Hematopoietic multipotent progenitor cell treated with erythropoietin and hydrocortisone succinate and interleukin-3 and kit ligand, for 15 days (in vitro differentiated cells): ENCODE results near the gene GOLGA7B.

Experiments used
- DNase-seq: peaks from one replicate; pipeline ENCODE4 v3.0.0-alpha.2; 2015; ENCODE audit warnings: low spot score

The GOLGA7B gene

GRCh38 chr10:97868134-97868685 lies 18.6 kb downstream of the GOLGA7B start:
- no peak for DNase-seq

GRCh38 chr10:97869091-97870042 lies 19.7 kb downstream of the GOLGA7B start:
- peak; percentile 41 for DNase-seq

- no peak for DNase-seq
Measured at GRCh38 chr10:97870990-97871389, 21.3 kb downstream of the GOLGA7B start.

GRCh38 chr10:97873569-97873968 lies 23.9 kb downstream of the GOLGA7B start:
- no peak for DNase-seq

DNA sequence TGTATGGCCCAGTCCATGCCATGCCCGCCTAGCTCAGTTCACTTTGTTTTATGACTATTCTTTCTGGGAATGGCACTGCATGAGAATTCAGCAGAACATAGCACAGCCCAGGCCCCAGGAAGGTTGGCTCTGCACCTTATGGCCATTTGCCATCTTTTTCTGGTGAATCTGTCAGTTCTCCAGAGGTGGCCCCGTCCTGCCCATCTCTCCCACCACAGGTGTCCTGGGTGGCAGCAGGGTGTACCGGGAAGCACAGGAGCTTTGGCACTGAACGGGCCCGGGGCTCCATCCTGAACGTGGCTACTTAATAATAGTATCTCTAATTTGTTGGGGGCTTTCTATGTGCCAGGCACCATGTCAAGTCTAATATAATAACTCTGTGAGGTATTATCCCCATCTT lies 24.7 kb downstream of the GOLGA7B start:
- no peak for DNase-seq

DNA sequence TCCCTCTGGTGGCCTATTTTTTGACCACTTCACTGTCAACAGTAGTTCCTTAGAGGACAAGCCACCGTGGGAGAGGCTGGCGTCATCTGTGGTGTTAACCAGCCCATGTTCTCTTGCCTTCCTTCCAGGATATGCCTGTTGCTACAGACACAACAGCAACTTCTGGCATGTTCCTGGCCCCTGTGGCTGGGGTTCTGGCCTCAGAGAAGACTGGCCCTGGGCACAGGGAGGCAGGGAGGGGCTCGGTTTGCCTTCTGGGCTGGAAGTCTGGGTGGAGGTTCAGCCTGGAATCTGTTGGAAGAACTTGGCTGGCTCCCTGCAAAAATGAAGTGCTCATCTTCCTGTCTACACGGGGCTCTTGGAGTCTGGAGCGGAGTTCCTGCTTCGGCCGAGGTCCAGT lies 25.7 kb downstream of the GOLGA7B start:
- no peak for DNase-seq

- no peak for DNase-seq
Measured at GRCh38 chr10:97876402-97876801, 26.8 kb downstream of the GOLGA7B start.

GRCh38 chr10:97879241-97879640 lies 29.6 kb downstream of the GOLGA7B start:
- DNase-seq: no peak

GRCh38 chr10:97880109-97880508 lies 30.5 kb downstream of the GOLGA7B start:
- no peak for DNase-seq

- no peak for DNase-seq
Measured at GRCh38 chr10:97882142-97883091, 32.8 kb downstream of the GOLGA7B start.

DNA sequence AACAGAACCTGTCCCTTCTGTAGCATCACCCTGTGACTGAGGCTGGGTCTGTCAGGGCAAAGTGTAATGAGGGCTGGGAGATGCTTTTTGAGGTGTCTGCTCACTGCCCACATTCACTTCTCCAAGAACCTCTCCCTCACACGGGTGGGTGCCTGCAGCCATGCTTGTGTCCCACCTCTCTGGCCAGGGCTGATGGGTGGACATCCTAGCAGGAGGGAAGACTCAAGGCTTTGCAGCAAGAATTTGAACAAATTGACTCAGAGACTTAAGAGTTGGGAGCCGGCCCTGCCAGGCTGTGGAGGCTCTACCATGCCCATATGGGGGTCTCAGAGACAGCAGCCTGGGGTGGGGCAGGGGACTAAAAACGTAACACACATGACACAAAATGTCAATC lies 33.4 kb downstream of the GOLGA7B start:
- DNase-seq: no peak

DNA sequence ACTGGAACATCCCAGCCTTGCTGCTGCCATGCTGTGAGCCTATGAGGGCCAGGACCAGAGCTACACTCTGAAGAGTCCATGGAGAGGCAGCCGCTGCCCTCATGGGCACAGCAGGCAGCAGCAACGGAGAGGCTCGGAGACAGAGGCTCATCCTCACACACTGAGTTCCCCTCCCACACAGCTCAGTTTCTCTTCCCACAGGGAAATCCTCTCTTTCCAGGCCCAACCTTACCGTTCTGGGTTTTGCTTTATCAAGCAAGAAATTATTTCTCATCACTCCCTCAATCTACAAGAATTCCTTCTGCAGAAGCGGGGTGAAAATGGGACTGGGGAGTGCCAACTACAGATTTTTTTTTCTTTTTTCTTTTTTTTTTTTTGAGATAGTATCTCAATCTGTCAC lies 36.6 kb downstream of the GOLGA7B start:
- DNase-seq: no peak

DNA sequence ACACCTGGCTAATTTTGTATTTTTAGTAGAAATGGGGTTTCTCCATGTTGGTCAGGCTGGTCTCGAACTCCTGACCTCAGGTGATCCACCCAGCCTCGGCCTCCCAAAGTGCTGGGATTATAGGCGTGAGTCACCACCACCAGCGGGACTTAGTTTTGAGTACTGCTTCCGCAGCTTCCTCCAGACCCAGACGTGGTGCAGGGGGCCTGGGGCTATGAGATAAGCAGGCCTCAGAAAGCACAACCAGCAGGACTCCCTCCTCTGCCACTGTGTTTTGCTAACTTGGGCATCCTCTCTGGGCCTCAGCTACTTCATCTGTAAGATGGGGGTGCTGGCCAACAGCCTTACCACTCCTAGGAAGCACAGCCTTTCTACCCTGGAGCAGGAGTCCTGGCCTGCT lies 37.8 kb downstream of the GOLGA7B start:
- no peak for DNase-seq

DNA sequence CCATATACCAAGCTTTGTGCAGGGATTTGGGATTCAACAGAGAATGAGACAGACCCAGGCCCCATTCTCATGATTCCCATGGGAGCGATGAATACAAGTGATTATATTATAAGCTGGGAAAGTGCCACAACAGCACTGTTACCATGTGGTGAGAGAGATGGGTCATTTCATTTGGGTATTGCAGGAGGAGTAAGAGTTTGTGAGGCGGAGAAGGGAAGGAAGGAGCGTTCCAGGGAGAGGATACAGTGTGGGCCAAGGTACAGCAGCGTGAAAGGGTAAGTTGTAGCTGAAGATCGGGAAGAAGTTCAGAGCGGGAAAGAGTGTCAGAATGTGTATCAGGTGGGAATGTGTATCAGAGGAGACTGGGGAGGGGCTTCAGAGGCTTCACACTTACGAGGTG lies 38.5 kb downstream of the GOLGA7B start:
- no peak for DNase-seq

DNA sequence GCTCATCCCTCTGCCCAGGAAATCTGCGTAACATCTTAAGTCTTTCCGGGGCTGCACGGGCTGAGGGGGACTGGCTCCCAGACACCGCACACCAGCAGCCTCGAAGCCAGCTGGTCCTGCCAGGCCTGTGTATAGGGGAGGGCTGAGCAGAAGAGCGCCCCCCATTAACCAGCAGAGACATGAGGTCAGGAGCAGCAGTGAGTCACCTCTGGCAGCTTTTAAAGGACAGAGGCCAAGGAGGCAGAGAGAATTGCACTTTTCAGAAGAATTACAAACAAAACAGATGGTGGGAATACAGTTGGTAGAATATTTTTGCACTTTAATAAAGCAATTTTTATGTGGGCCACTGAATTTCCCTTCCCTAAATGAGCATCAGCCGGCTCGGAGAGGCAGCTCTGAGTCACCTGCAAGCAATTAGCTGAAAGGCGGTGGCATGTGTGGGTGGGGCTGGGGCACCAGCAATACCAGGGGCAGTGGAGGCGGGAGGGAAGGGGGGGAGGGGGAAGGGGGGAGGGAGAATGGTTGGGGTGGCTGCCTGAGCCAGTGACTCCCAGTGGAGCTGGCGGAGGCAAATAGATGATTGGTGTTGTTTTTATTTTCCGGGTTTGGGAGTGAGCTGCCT lies 39.1 kb downstream of the GOLGA7B start:
- DNase-seq: no peak

DNA sequence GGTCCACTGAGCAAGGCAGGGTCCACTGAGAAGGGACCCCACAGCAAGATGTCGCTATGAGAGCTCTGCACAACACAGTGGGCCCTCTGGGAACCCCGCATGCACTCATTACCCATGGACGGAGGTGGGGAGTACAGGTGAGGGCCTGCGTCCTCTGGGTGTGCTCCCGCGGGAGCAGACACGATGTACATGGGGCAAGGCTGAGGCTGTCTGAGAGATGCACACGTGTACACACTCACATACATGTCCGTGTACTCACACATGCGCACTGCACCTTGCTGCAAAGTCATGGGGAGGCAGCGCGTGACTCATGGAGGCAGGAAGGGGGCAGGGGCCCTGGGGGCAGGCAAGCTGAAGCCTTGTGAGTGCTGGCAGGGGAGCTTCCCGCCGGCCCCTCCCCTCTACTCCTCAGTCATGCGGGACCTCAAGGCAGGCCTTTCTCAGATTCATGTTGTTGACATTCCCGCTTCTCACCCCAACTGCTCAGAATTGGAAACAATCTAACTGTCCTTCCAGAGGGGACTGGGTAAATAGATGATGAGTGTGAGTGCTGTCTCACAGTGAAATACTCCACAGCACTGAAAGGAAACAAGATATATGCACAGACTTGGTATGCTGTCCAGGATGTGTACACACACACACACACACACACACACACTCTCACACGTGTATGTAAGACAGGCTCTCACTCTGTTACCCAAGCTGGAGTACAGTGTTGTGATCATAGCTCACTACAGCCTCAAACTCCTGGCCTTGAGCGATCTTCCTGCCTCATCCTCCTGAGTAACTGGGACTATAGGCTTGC lies 40.0 kb downstream of the GOLGA7B start:
- no peak for DNase-seq

DNA sequence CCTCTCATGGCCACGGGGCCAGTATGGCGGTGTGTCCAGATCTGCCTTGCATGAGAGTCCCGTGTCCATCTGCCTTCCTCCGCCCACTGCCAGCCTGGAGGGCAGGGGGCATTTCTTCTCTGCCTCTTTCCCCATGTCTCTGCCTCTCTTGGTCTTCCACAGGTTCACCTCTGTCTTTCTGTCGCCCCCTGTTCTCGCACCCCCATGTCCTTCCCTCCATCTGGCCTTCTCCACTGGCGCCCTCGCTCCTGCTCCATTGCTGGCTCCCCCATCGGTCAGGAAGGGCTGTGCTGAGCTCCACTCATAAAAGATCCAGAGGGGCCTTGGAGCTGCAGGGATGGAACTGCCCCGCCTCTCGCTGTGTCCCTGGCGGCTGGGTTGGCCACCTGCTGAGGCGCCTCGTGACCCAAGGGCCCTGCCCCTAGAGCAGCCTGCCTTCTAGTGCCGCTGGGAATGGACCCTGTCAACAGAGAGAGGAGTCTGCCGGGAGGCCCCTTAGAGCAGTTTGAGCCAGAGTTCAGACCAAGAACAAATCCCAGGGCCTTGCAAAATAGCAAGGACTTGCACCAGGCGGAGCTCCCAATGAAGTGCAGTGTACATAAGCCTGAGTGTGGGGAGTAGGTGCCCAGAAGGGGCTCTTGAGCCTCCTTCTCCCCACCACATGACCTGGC lies 42.0 kb downstream of the GOLGA7B start:
- no peak for DNase-seq

DNA sequence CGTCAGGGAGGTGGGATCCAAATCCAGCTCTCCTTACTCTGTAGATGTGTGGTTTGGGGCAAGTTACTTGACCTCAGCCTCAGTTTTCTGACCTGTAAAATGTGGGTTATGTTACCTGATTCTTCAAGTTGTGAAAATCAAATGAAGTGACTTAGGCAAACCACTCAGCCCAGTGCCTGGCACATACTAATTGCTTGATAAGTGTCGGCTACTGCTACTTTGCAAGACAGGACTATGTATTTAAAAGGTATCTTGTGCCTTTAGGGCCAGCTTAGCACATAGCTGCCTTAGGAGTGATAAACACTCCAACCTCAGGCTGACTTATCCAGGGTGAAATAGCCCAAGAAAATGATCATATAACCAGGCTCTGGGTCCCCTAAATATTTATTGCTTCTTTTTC lies 42.9 kb downstream of the GOLGA7B start:
- DNase-seq: no peak

DNA sequence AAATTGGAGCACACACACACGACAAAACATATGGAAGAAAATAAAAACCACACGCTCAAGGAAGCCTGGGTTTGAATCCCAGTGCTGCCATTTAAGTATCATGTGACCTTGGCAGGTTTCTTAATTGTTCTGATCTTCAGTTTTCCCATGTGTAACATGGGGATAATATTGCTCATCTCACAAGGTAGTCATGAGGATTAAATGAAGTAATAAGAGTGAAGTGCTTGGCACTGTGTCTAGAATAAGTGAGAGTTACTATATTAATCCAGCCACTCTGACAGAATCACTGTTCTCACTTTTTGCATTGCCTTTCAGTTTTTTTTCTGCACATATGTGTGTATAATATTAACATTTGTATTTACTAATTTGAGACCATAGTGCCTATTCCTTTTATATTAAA lies 43.3 kb downstream of the GOLGA7B start:
- no peak for DNase-seq

GRCh38 chr10:97894092-97894491 lies 44.4 kb downstream of the GOLGA7B start:
- DNase-seq: no peak

DNA sequence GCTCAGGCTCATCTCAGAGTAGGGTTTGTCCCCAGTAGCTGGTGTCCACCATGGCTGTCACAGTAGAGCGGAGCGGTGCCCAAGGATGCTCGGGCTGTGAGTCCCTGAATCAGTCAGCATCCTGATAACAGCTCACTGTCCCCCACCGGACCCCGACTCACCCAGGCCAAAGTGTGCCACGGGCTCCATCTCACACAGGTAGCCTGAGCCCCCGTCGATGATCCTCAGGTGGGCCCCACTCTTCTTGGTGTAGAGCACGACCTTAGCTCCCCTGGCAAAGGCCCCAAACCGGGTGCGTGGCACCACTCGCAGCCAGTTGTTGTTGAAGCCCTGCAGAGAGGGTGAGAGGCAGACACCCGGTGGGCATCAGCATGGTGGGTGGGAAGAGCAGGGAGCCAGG lies 45.4 kb downstream of the GOLGA7B start:
- no peak for DNase-seq
